GM12875 (cell line): ENCODE data around the gene F5.
"Not testable (repeated sequence)": the region's sequence is repeated elsewhere in the genome, so short reads cannot be mapped to it uniquely, and the experiment has no call there.

Experiments
- H3K4me3 ChIP-seq: one replicate; pipeline ENCODE4 v1.5.1; 2011; ENCODE audit warnings: low read depth, low read length, control low read depth
- CTCF ChIP-seq: IDR thresholded peaks from 2 replicates; pipeline ENCODE4 v1.5.1; 2011; ENCODE audit warnings: low read depth, mild to moderate bottlenecking, control low read depth, inconsistent platforms, low read length, moderate library complexity, borderline replicate concordance; ENCODE audit not compliant: insufficient read depth

Gene F5

GRCh38 chr1:169545472-169545871 is 40.8 kb downstream of the F5 start:
- no peak overlapping the region for H3K4me3 ChIP-seq
- TF ChIP-seq CTCF, result no peak

GRCh38 chr1:169538998-169539871 is 47.0 kb downstream of the F5 start:
- TF ChIP-seq CTCF, result no peak
- no peak overlapping the region for H3K4me3 ChIP-seq

GRCh38 chr1:169534653-169535052 is 51.6 kb downstream of the F5 start:
- no peak overlapping the region for H3K4me3 ChIP-seq
- no peak for TF ChIP-seq CTCF

- not testable (repeated sequence) for H3K4me3 ChIP-seq
These were observed 52.6 kb downstream of the F5 start for GRCh38 chr1:169533528-169534190.

GRCh38 chr1:169530448-169530847 is 55.8 kb downstream of the F5 start:
- TF ChIP-seq CTCF, result no peak
- H3K4me3 ChIP-seq, result no peak overlapping the region

GRCh38 chr1:169529068-169529642 is 57.1 kb downstream of the F5 start:
- TF ChIP-seq CTCF, result no peak
- no peak overlapping the region for H3K4me3 ChIP-seq

- no peak overlapping the region for H3K4me3 ChIP-seq
- no peak for TF ChIP-seq CTCF
These were observed 57.8 kb downstream of the F5 start for GRCh38 chr1:169528215-169529067.
